ENCODE data around the gene PRKCE.

Gene PRKCE

GRCh38 chr2:45726188-45726587 is 74.7 kb downstream of the PRKCE start:
- DNase-seq (ENCODE audit: low read depth): no peak

- DNase-seq (ENCODE audit: low read depth): no peak
Measured at GRCh38 chr2:45728458-45728942, 77.0 kb downstream of the PRKCE start.

GRCh38 chr2:45729753-45730512 is 78.5 kb downstream of the PRKCE start:
- no peak for DNase-seq (ENCODE audit: low read depth)

GRCh38 chr2:45731141-45731540 is 79.7 kb downstream of the PRKCE start:
- no peak for DNase-seq (ENCODE audit: low read depth)

- DNase-seq (ENCODE audit: low read depth): no peak
Measured at GRCh38 chr2:45732436-45732835, 81.0 kb downstream of the PRKCE start.

- no peak for DNase-seq (ENCODE audit: low read depth)
Measured at GRCh38 chr2:45732946-45733345, 81.5 kb downstream of the PRKCE start.

GRCh38 chr2:45734336-45734735 is 82.9 kb downstream of the PRKCE start:
- DNase-seq (ENCODE audit: low read depth): no peak

GRCh38 chr2:45734952-45735351 is 83.5 kb downstream of the PRKCE start:
- no peak for DNase-seq (ENCODE audit: low read depth)

- no peak for DNase-seq (ENCODE audit: low read depth)
Measured at GRCh38 chr2:45736757-45737704, 85.6 kb downstream of the PRKCE start.

- DNase-seq (ENCODE audit: low read depth): no peak
Measured at GRCh38 chr2:45739796-45740485, 88.5 kb downstream of the PRKCE start.

GRCh38 chr2:45741161-45741850 is 89.8 kb downstream of the PRKCE start:
- no peak for DNase-seq (ENCODE audit: low read depth)

GRCh38 chr2:45743531-45744396 is 92.3 kb downstream of the PRKCE start:
- no peak for DNase-seq (ENCODE audit: low read depth)

GRCh38 chr2:45745231-45745630 is 93.8 kb downstream of the PRKCE start:
- no peak for DNase-seq (ENCODE audit: low read depth)

GRCh38 chr2:45746888-45747287 is 95.4 kb downstream of the PRKCE start:
- no peak for DNase-seq (ENCODE audit: low read depth)

- DNase-seq (ENCODE audit: low read depth): no peak
Measured at GRCh38 chr2:45747363-45747762, 95.9 kb downstream of the PRKCE start.

GRCh38 chr2:45748239-45748638 is 96.8 kb downstream of the PRKCE start:
- no peak for DNase-seq (ENCODE audit: low read depth)

- DNase-seq (ENCODE audit: low read depth): no peak
Measured at GRCh38 chr2:45750001-45750400, 98.5 kb downstream of the PRKCE start.

- DNase-seq (ENCODE audit: low read depth): no peak
Measured at GRCh38 chr2:45750484-45750883, 99.0 kb downstream of the PRKCE start.

GRCh38 chr2:45753381-45753780 is 101.9 kb downstream of the PRKCE start:
- DNase-seq (ENCODE audit: low read depth): no peak

- no peak for DNase-seq (ENCODE audit: low read depth)
Measured at GRCh38 chr2:45754131-45755010, 102.9 kb downstream of the PRKCE start.
